Measurements from ENCODE around the gene CCL3.

The CCL3 gene

DNA sequence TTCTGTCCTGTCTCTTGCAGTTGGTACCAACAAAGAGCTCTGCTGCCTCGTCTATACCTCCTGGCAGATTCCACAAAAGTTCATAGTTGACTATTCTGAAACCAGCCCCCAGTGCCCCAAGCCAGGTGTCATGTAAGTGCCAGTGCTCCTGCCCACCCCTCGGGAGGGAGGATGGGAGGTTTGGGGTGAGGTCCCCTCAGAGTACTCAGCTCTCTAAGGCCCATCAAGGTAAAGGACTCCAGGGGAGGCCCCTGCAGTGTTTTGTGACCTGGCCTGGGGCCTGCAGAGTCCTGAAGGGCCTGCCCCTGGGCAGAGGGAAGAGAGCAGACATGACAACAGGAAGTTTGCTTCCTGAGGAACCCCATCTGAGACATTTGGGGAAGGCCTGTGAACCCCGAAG, 19.5 kb downstream of the CCL3 start:
- H3K4me3 ChIP-seq (ENCODE audit: low read length): no peak overlapping the region
- DNase-seq (ENCODE audit: low read depth): no peak
- TF ChIP-seq, protein P1, sequence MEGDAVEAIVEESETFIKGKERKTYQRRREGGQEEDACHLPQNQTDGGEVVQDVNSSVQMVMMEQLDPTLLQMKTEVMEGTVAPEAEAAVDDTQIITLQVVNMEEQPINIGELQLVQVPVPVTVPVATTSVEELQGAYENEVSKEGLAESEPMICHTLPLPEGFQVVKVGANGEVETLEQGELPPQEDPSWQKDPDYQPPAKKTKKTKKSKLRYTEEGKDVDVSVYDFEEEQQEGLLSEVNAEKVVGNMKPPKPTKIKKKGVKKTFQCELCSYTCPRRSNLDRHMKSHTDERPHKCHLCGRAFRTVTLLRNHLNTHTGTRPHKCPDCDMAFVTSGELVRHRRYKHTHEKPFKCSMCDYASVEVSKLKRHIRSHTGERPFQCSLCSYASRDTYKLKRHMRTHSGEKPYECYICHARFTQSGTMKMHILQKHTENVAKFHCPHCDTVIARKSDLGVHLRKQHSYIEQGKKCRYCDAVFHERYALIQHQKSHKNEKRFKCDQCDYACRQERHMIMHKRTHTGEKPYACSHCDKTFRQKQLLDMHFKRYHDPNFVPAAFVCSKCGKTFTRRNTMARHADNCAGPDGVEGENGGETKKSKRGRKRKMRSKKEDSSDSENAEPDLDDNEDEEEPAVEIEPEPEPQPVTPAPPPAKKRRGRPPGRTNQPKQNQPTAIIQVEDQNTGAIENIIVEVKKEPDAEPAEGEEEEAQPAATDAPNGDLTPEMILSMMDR (conservative IDR thresholded peaks at IDR 0.05; ENCODE audit: low read length): no peak

GRCh38 chr17:36069136-36069535, 20.8 kb downstream of the CCL3 start:
- DNase-seq (ENCODE audit: low read depth): no peak
- TF ChIP-seq, protein P1 (conservative IDR thresholded peaks at IDR 0.05; ENCODE audit: low read length): no peak
- no peak overlapping the region for H3K4me3 ChIP-seq (ENCODE audit: low read length)

GRCh38 chr17:36068524-36068923, 21.4 kb downstream of the CCL3 start:
- no peak overlapping the region for H3K4me3 ChIP-seq (ENCODE audit: low read length)
- no peak for DNase-seq (ENCODE audit: low read depth)
- TF ChIP-seq, protein P1 (conservative IDR thresholded peaks at IDR 0.05; ENCODE audit: low read length): no peak

DNA sequence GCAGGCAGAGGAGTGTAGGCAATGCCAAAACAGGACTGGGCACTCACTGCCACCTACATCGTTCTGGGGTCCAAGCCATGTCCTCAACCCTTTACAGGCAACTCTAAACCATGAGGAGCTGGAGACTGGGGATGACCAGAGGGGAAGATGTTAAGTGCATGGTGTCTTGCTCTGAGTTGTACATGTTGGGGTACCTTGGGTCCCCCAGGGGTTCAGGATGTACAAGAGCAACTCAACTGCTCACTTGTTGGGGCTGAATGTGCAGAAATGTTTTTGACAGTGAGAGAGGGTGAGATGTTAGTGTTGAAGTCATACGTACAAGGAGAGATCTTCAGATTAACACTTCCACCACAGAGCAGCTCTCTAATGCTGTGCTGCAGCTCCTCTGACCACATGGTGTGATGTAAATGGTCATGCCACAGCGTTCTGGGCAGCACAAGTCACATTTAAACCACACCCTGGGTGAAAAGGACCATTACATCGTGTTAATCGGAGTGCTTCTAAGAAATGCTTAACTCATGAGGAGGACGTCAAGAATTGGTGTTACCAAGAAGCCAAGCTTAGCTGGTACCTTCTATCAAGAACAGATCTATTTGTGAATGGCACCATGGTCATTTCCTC, 23.5 kb downstream of the CCL3 start:
- DNase-seq (ENCODE audit: low read depth): no peak
- H3K4me3 ChIP-seq (ENCODE audit: low read length): no peak overlapping the region
- TF ChIP-seq, protein P1 (conservative IDR thresholded peaks at IDR 0.05; ENCODE audit: low read length): no peak

DNA sequence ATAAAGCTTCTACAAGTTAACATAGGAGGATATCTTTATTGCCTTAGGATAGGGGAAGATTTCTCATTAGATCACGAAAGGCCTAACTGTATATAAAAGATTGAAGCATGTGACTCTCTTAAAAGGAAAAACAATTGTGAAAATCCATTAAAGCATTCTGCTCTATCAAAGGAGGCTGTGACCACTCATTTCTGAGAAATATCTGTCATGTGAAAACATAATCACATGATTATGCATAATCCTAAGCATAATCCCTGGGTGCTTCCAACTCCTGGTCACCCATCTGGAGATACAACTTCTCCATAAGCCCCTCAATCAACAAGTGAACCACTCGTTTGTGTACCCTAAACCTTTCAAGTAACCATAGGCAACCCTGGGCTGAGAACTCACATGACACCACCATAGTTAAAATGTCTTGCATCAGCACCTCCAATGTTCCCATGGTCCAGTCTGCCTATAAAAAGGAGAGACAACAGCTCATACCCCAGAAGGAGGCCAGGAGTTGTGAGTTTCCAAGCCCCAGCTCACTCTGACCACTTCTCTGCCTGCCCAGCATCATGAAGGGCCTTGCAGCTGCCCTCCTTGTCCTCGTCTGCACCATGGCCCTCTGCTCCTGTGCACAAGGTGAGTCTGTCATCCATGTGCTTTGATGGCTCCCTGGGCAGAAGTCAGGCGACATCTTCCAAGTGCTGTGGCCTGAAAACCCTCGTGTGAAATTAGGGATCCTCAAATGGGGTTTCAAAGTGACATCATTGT, 26.0 kb downstream of the CCL3 start, which contains the start of gene CCL18:
CCL18 (plus strand) TSS at position 487 of the 756 bp plus-strand sequence; CDS start at position 558, 71 bp downstream.
- DNase-seq (ENCODE audit: low read depth): no peak
- TF ChIP-seq, protein P1 (conservative IDR thresholded peaks at IDR 0.05; ENCODE audit: low read length): no peak
- H3K4me3 ChIP-seq (ENCODE audit: low read length): no peak within 1 kb of the TSS

- H3K4me3 ChIP-seq (ENCODE audit: low read length): no peak overlapping the region
- TF ChIP-seq, protein P1 (conservative IDR thresholded peaks at IDR 0.05; ENCODE audit: low read length): no peak
- no peak for DNase-seq (ENCODE audit: low read depth)
Measured at GRCh38 chr17:36060816-36061215, 29.1 kb downstream of the CCL3 start.

DNA sequence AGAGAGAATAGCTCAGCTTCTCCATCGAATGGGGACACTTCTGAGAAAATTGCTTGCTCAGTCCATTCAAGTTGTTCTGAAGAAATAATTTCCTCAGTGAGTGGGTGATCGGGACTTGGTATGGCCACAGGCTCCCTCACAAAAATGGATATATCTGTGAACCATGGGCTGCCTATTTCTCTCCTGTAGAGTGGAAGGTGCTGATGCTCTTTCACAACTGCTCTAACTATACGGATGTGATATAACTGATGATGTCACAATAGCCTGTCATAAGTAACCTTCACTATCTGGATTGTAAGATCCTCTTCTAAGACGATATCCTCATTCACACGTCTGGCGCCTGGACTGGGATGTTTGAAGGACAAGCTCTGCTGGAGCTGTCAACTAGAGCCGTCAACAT, 30.5 kb downstream of the CCL3 start:
- no peak for DNase-seq (ENCODE audit: low read depth)
- TF ChIP-seq, protein P1 (conservative IDR thresholded peaks at IDR 0.05; ENCODE audit: low read length): no peak
- no peak overlapping the region for H3K4me3 ChIP-seq (ENCODE audit: low read length)
